HFFc6 (cell line): ENCODE measurements around the gene PTPRN2. TPM values are rescaled to one million over a fixed set of nuclear protein-coding genes. Genes with fewer than 3 reads are reported as not detected.

Source experiments
- DNase-seq: peaks from one replicate; pipeline ENCODE4 v3.0.0-alpha.2; 2018
- H3K27ac Mint-ChIP-seq: 2 replicates; pipeline ENCODE4 v1.8.0; 2020; ENCODE audit warnings: mild to moderate bottlenecking, mixed read lengths
- H3K27me3 Mint-ChIP-seq: 2 replicates; pipeline ENCODE4 v1.8.0; 2021; ENCODE audit warnings: mild to moderate bottlenecking, moderate library complexity, mixed read lengths; ENCODE audit not compliant: insufficient read depth
- H3K36me3 Mint-ChIP-seq: 2 replicates; pipeline ENCODE4 v1.8.0; 2021; ENCODE audit warnings: low read depth, mixed read lengths
- H3K4me1 Mint-ChIP-seq: 2 replicates; pipeline ENCODE4 v1.8.0; 2020; ENCODE audit warnings: low read depth, mixed read lengths
- H3K4me3 Mint-ChIP-seq: 2 replicates; pipeline ENCODE4 v1.8.0; 2020; ENCODE audit warnings: mild to moderate bottlenecking, moderate library complexity, mixed read lengths
- H3K9me3 Mint-ChIP-seq: 2 replicates; pipeline ENCODE4 v1.8.0; 2020; ENCODE audit warnings: mild to moderate bottlenecking, mixed read lengths
- CTCF ChIP-seq: fragments of 200-600 bp; sonication (generic); IDR thresholded peaks from 2 replicates; pipeline ENCODE4 v1.5.0; 2021; ENCODE audit warnings: antibody characterized with exemption, mild to moderate bottlenecking
- total RNA-seq, 6 experiments: library from RNA; stranded (reverse); fragmentation: NEBNext Ultra II Directional; extraction: Animal tissue kit (Norgen Biotek cat#: 25700); gene quantifications; 2 replicates in 1 of 6; 3 replicates in 5 of 6; pipeline ENCODE4 v1.2.3, GENCODE V29; 2021

Gene PTPRN2
- total RNA-seq, 6 experiments from 2014 or later: 0.05 to 0.27 (median 0.23) TPM

GRCh38 chr7:158015403-158016179 lies 572.0 kb downstream of the PTPRN2 start:
- no peak for DNase-seq
- Mint-ChIP-seq H3K4me1 (no peaks in the 10 kb centered on the region), H3K27ac (no peak overlapping the region), H3K27me3 (no peaks in the 10 kb centered on the region; the same call in 1 of the 2 replicates), H3K4me3 (no peak overlapping the region), H3K36me3 (no peaks in the 10 kb centered on the region), H3K9me3 (peaks cover 43% of the 10 kb centered on the region)
- TF ChIP-seq CTCF: no peak

GRCh38 chr7:158014976-158015375 lies 572.6 kb downstream of the PTPRN2 start:
- Mint-ChIP-seq H3K27ac (no peak overlapping the region), H3K4me3 (no peak overlapping the region), H3K36me3 (no peaks in the 10 kb centered on the region), H3K27me3 (peaks cover 2% of the 10 kb centered on the region; the same call in 1 of the 2 replicates), H3K9me3 (peaks cover 41% of the 10 kb centered on the region), H3K4me1 (no peaks in the 10 kb centered on the region)
- TF ChIP-seq CTCF: no peak
- DNase-seq: no peak

GRCh38 chr7:158013085-158013668 lies 574.4 kb downstream of the PTPRN2 start:
- no peak for DNase-seq
- Mint-ChIP-seq H3K27me3 (peaks cover 3% of the 10 kb centered on the region; the same call in 1 of the 2 replicates), H3K4me1 (no peaks in the 10 kb centered on the region), H3K4me3 (no peak overlapping the region), H3K36me3 (no peaks in the 10 kb centered on the region), H3K9me3 (peaks cover 38% of the 10 kb centered on the region), H3K27ac (no peak overlapping the region)
- no peak for TF ChIP-seq CTCF

GRCh38 chr7:158011941-158012340 lies 575.7 kb downstream of the PTPRN2 start:
- DNase-seq: no peak
- Mint-ChIP-seq H3K4me1 (no peaks in the 10 kb centered on the region), H3K27ac (no peak overlapping the region), H3K9me3 (peaks cover 45% of the 10 kb centered on the region), H3K36me3 (no peaks in the 10 kb centered on the region), H3K27me3 (peaks cover 3% of the 10 kb centered on the region; the same call in 1 of the 2 replicates), H3K4me3 (no peak overlapping the region)
- no peak for TF ChIP-seq CTCF

- no peak for TF ChIP-seq CTCF
- H3K4me3 Mint-ChIP-seq: no peak overlapping the region
- H3K27ac Mint-ChIP-seq: no peak overlapping the region
- peaks cover 3% of the 10 kb centered on the region; the same call in 1 of the 2 replicates for H3K27me3 Mint-ChIP-seq
- no peaks in the 10 kb centered on the region for H3K4me1 Mint-ChIP-seq
- H3K9me3 Mint-ChIP-seq: peaks cover 39% of the 10 kb centered on the region
- no peak for DNase-seq
- no peaks in the 10 kb centered on the region for H3K36me3 Mint-ChIP-seq
These were observed 576.5 kb downstream of the PTPRN2 start for GRCh38 chr7:158010961-158011693.
